MM.1S (cell line): ENCODE results near the gene ELOB.

Experiments
- CTCF ChIP-seq: fragments of 300-600 bp; sonication (generic); IDR thresholded peaks from 2 replicates; pipeline ENCODE4 v1.5.1; 2016; ENCODE audit warnings: antibody characterized with exemption, low read length, mixed read lengths
- EZH2 ChIP-seq: fragments of 300-600 bp; sonication (generic); optimal IDR thresholded peaks from 2 replicates; pipeline ENCODE3; 2017; ENCODE audit warnings: low read depth, mild to moderate bottlenecking, antibody characterized with exemption, low read length, mixed read lengths

GRCh38 chr16:2774161-2774891, 2.8 kb downstream of the ELOB start:
- no peak for TF ChIP-seq CTCF
- TF ChIP-seq EZH2, result no peak
